ENCODE data around the gene MEN1. TPM values are rescaled to one million over a fixed set of nuclear protein-coding genes. Genes with fewer than 3 reads are reported as not detected.
A peak's percentile ranks its signal among the peaks of the same experiment; 100 is the strongest.

The MEN1 gene
- total and polyA plus RNA-seq, 9 of the 15 experiments (the other 6 are each of a cell fraction or from before 2014, with no cell fraction given) = 3.4 to 57.2 (median 19.3) TPM

DNA sequence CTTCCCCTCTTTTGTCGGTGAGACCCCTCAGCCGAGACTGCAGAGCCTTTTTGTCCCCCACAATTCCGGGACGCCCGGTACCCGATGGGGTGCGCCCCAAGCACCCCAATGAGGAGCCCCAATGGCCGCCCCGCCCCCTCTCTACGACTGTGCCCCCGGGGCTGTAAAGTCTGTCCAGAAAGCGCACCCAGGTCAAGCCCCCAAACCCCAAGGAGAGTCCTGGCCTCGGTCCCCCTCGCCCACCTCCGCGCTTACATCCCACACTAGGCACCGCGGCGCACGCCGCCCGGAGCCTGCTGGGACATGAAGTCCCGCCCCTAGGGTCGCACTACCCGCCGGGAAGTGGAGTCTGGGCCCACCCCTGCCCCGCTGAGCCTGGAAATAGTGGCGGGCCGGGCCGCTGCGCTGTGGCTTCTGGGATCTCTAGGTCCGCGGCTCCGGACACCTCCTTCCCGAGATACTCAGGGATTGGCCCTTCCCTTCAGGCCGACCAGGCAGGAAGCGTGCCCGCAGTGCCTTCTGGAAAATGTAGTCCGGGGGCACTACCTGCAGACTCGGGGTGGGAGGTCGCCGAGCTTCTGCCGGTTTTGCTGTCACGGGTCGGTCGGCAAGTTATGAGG is at the start of gene MEN1 (continued):
- TF ChIP-seq HOMEZ (CRISPR knock-in tag; IDR thresholded peaks at IDR 0.05) (no peak), PPARD (CRISPR knock-in tag; IDR thresholded peaks at IDR 0.05) (no peak), USF2 (CRISPR knock-in tag; IDR thresholded peaks at IDR 0.05) (no peak), ZNF41 (CRISPR knock-in tag; conservative IDR thresholded peaks at IDR 0.05) (no peak), ETV6 (IDR thresholded peaks at IDR 0.05; ENCODE audit: borderline replicate concordance in 1 of 2, low read depth in 2 of 2, low read length in 1 of 2) (no peak), ETV6 (CRISPR knock-in tag; IDR thresholded peaks at IDR 0.05; ENCODE audit: borderline replicate concordance) (no peak), SMARCA4 (IDR thresholded peaks at IDR 0.05) (no peak), ZC3H8 (IDR thresholded peaks at IDR 0.05) (no peak), HOXB6 (CRISPR knock-in tag; IDR thresholded peaks at IDR 0.05; ENCODE audit: borderline replicate concordance) (no peak), ZNF75A (CRISPR knock-in tag; IDR thresholded peaks at IDR 0.05) (no peak), GABPB2 (CRISPR knock-in tag; conservative IDR thresholded peaks at IDR 0.05) (no peak), SLC30A9 (CRISPR knock-in tag; IDR thresholded peaks at IDR 0.05) (no peak), HNRNPLL (IDR thresholded peaks at IDR 0.05; ENCODE audit: low read depth, low read length, poor library complexity, severe bottlenecking) (peak; percentile 42), ZNF124 (CRISPR knock-in tag; IDR thresholded peaks at IDR 0.05) (no peak), PHF21A (IDR thresholded peaks at IDR 0.05; ENCODE audit: borderline replicate concordance, low read depth) (0 out of 2 replicates have a peak, but pooled peaks have one; percentile 14)
- TF ChIP-seq, protein P1, sequence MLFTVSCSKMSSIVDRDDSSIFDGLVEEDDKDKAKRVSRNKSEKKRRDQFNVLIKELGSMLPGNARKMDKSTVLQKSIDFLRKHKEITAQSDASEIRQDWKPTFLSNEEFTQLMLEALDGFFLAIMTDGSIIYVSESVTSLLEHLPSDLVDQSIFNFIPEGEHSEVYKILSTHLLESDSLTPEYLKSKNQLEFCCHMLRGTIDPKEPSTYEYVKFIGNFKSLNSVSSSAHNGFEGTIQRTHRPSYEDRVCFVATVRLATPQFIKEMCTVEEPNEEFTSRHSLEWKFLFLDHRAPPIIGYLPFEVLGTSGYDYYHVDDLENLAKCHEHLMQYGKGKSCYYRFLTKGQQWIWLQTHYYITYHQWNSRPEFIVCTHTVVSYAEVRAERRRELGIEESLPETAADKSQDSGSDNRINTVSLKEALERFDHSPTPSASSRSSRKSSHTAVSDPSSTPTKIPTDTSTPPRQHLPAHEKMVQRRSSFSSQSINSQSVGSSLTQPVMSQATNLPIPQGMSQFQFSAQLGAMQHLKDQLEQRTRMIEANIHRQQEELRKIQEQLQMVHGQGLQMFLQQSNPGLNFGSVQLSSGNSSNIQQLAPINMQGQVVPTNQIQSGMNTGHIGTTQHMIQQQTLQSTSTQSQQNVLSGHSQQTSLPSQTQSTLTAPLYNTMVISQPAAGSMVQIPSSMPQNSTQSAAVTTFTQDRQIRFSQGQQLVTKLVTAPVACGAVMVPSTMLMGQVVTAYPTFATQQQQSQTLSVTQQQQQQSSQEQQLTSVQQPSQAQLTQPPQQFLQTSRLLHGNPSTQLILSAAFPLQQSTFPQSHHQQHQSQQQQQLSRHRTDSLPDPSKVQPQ (CRISPR knock-in tag; IDR thresholded peaks at IDR 0.05; ENCODE audit: borderline replicate concordance) = no peak
- TF ChIP-seq, protein P2, sequence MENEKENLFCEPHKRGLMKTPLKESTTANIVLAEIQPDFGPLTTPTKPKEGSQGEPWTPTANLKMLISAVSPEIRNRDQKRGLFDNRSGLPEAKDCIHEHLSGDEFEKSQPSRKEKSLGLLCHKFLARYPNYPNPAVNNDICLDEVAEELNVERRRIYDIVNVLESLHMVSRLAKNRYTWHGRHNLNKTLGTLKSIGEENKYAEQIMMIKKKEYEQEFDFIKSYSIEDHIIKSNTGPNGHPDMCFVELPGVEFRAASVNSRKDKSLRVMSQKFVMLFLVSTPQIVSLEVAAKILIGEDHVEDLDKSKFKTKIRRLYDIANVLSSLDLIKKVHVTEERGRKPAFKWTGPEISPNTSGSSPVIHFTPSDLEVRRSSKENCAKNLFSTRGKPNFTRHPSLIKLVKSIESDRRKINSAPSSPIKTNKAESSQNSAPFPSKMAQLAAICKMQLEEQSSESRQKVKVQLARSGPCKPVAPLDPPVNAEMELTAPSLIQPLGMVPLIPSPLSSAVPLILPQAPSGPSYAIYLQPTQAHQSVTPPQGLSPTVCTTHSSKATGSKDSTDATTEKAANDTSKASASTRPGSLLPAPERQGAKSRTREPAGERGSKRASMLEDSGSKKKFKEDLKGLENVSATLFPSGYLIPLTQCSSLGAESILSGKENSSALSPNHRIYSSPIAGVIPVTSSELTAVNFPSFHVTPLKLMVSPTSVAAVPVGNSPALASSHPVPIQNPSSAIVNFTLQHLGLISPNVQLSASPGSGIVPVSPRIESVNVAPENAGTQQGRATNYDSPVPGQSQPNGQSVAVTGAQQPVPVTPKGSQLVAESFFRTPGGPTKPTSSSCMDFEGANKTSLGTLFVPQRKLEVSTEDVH (IDR thresholded peaks at IDR 0.05; ENCODE audit: low read depth, partially characterized antibody) = no peak
